ENCODE measurements around the gene TICRR. TPM values are rescaled to one million over a fixed set of nuclear protein-coding genes. Genes with fewer than 3 reads are reported as not detected.

The TICRR gene
- total and polyA plus RNA-seq, 4 donors, result under 0.01 to 7.3 (median 0.15) TPM

- H3K9me3 ChIP-seq (ENCODE audit: control insufficient read depth in 4 of 4, low read length in 3 of 4), result no peaks in the 10 kb centered on the region
- whole genome bisulfite sequencing, result 84% methylated on average over 9 of the region's 9 CpGs
Observed at GRCh38 chr15:89669309-89669865, 94.1 kb downstream of the TICRR start.

More at GRCh38 chr15:89669309-89669865, 94.1 kb downstream of the TICRR start:
- H3K4me3 ChIP-seq (ENCODE audit: low read depth in 1 of 3, low read length in 3 of 3), result no peak overlapping the region
- no peak overlapping the region for H3K9ac ChIP-seq (ENCODE audit: low read depth in 1 of 2, low read length in 2 of 2)
- peaks cover 0 to 13% (median 12%) of the 10 kb centered on the region in 4 donors for H3K4me1 ChIP-seq (ENCODE audit: control insufficient read depth in 4 of 4, insufficient read depth in 4 of 4, low read length in 3 of 4)
- H3K27me3 ChIP-seq (ENCODE audit: control insufficient read depth in 4 of 4, insufficient read depth in 4 of 4, low read length in 3 of 4), result no peaks in the 10 kb centered on the region
- DNase-seq (ENCODE audit: low spot score), result no peak
- no peak for TF ChIP-seq EGR1 (IDR thresholded peaks at IDR 0.05; ENCODE audit: low read depth in 2 of 2)
- TF ChIP-seq, protein P1, sequence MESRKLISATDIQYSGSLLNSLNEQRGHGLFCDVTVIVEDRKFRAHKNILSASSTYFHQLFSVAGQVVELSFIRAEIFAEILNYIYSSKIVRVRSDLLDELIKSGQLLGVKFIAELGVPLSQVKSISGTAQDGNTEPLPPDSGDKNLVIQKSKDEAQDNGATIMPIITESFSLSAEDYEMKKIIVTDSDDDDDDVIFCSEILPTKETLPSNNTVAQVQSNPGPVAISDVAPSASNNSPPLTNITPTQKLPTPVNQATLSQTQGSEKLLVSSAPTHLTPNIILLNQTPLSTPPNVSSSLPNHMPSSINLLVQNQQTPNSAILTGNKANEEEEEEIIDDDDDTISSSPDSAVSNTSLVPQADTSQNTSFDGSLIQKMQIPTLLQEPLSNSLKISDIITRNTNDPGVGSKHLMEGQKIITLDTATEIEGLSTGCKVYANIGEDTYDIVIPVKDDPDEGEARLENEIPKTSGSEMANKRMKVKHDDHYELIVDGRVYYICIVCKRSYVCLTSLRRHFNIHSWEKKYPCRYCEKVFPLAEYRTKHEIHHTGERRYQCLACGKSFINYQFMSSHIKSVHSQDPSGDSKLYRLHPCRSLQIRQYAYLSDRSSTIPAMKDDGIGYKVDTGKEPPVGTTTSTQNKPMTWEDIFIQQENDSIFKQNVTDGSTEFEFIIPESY (IDR thresholded peaks at IDR 0.05), result no peak
- no peak for TF ChIP-seq RAD21 (IDR thresholded peaks at IDR 0.05)
- TF ChIP-seq, protein P2, sequence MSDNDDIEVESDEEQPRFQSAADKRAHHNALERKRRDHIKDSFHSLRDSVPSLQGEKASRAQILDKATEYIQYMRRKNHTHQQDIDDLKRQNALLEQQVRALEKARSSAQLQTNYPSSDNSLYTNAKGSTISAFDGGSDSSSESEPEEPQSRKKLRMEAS (IDR thresholded peaks at IDR 0.05), result no peak
- TF ChIP-seq HNF4G (IDR thresholded peaks at IDR 0.05), result no peak
- no peak for TF ChIP-seq RXRA (IDR thresholded peaks at IDR 0.05)
- TF ChIP-seq GABPA (IDR thresholded peaks at IDR 0.05 in 1 of 2, conservative IDR thresholded peaks at IDR 0.05 in 1 of 2), result no peak
- TF ChIP-seq SP1 (IDR thresholded peaks at IDR 0.05), result no peak
- TF ChIP-seq CTCF (IDR thresholded peaks at IDR 0.05; ENCODE audit: low read depth, low read length, missing input control), result no peak
- no peak for TF ChIP-seq JUND (IDR thresholded peaks at IDR 0.05)
- TF ChIP-seq NR2F2 (IDR thresholded peaks at IDR 0.05), result no peak
- no peak for TF ChIP-seq ATF3 (IDR thresholded peaks at IDR 0.05)
- TF ChIP-seq REST (IDR thresholded peaks at IDR 0.05), result no peak
- TF ChIP-seq HNF4A (conservative IDR thresholded peaks at IDR 0.05), result no peak
- no peak for TF ChIP-seq YY1 (IDR thresholded peaks at IDR 0.05)
- no peak for TF ChIP-seq FOXA1 (IDR thresholded peaks at IDR 0.05)
- no peak for TF ChIP-seq FOXA2 (IDR thresholded peaks at IDR 0.05)
- TF ChIP-seq TAF1 (conservative IDR thresholded peaks at IDR 0.05), result no peak
- H3K27ac ChIP-seq (ENCODE audit: low read depth in 1 of 2, low read length in 2 of 2), result no peak overlapping the region
- H3K36me3 ChIP-seq (ENCODE audit: control insufficient read depth in 4 of 4, insufficient read depth in 3 of 4, low read depth in 1 of 4, low read length in 3 of 4), result peaks cover 0 to 11% (median 1%) of the 10 kb centered on the region in 4 donors

Data from liver (tissue), 9 donors.